HL-60 (cell line): ENCODE measurements around the gene PRCP.

Source experiments
- GABPA ChIP-seq: IDR thresholded peaks from 2 replicates; pipeline ENCODE4 v1.6.1; 2012; ENCODE audit warnings: low read depth
- POLR2AphosphoS5 ChIP-seq: IDR thresholded peaks from 2 replicates; pipeline ENCODE4 v1.6.1; 2012; ENCODE audit warnings: low read depth
- SPI1 ChIP-seq: IDR thresholded peaks from 2 replicates; pipeline ENCODE4 v1.6.1; 2012; ENCODE audit warnings: low read depth, mild to moderate bottlenecking, borderline replicate concordance
- TF ChIP-seq, protein P1 (sequence below): IDR thresholded peaks from one replicate; pipeline ENCODE4 v1.5.1; 2011; ENCODE audit warnings: low read length, control low read depth, inconsistent platforms; ENCODE audit not compliant: insufficient read depth
- TF ChIP-seq, protein P2 (sequence below): IDR thresholded peaks from 2 replicates; pipeline ENCODE4 v1.6.1; 2012; ENCODE audit warnings: low read depth; ENCODE audit not compliant: insufficient replicate concordance

GRCh38 chr11:82932564-82932963, 32.3 kb upstream of the PRCP start:
- TF ChIP-seq, protein P1, sequence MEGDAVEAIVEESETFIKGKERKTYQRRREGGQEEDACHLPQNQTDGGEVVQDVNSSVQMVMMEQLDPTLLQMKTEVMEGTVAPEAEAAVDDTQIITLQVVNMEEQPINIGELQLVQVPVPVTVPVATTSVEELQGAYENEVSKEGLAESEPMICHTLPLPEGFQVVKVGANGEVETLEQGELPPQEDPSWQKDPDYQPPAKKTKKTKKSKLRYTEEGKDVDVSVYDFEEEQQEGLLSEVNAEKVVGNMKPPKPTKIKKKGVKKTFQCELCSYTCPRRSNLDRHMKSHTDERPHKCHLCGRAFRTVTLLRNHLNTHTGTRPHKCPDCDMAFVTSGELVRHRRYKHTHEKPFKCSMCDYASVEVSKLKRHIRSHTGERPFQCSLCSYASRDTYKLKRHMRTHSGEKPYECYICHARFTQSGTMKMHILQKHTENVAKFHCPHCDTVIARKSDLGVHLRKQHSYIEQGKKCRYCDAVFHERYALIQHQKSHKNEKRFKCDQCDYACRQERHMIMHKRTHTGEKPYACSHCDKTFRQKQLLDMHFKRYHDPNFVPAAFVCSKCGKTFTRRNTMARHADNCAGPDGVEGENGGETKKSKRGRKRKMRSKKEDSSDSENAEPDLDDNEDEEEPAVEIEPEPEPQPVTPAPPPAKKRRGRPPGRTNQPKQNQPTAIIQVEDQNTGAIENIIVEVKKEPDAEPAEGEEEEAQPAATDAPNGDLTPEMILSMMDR, result no peak
- no peak for TF ChIP-seq POLR2AphosphoS5
- TF ChIP-seq, protein P2, sequence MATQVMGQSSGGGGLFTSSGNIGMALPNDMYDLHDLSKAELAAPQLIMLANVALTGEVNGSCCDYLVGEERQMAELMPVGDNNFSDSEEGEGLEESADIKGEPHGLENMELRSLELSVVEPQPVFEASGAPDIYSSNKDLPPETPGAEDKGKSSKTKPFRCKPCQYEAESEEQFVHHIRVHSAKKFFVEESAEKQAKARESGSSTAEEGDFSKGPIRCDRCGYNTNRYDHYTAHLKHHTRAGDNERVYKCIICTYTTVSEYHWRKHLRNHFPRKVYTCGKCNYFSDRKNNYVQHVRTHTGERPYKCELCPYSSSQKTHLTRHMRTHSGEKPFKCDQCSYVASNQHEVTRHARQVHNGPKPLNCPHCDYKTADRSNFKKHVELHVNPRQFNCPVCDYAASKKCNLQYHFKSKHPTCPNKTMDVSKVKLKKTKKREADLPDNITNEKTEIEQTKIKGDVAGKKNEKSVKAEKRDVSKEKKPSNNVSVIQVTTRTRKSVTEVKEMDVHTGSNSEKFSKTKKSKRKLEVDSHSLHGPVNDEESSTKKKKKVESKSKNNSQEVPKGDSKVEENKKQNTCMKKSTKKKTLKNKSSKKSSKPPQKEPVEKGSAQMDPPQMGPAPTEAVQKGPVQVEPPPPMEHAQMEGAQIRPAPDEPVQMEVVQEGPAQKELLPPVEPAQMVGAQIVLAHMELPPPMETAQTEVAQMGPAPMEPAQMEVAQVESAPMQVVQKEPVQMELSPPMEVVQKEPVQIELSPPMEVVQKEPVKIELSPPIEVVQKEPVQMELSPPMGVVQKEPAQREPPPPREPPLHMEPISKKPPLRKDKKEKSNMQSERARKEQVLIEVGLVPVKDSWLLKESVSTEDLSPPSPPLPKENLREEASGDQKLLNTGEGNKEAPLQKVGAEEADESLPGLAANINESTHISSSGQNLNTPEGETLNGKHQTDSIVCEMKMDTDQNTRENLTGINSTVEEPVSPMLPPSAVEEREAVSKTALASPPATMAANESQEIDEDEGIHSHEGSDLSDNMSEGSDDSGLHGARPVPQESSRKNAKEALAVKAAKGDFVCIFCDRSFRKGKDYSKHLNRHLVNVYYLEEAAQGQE, result no peak
- no peak for TF ChIP-seq GABPA
- no peak for TF ChIP-seq SPI1
